HG03097 (cell line): ENCODE measurements around the gene EIF2B5.

Source experiments
- ATAC-seq: cut with Tn5 transposase; IDR thresholded peaks from one replicate; pipeline ENCODE4 v1.9.1; 2021; ENCODE audit not compliant: unreplicated experiment, low FRiP score

Gene EIF2B5

GRCh38 chr3:184172681-184173373 lies 37.7 kb downstream of the EIF2B5 start:
- no peak for ATAC-seq

- ATAC-seq, result no peak
Measured at GRCh38 chr3:184173374-184173722, 38.2 kb downstream of the EIF2B5 start.

GRCh38 chr3:184174284-184174645 lies 39.1 kb downstream of the EIF2B5 start:
- ATAC-seq, result no peak

- ATAC-seq, result peak; percentile 93
Measured at GRCh38 chr3:184174646-184175492, 39.7 kb downstream of the EIF2B5 start, which contains the start of gene AP2M1. Gene AP2M1 (plus strand): TSS chr3:184174855. CDS start chr3:184176994, 2,139 bp downstream.

GRCh38 chr3:184175506-184175905 lies 40.3 kb downstream of the EIF2B5 start:
- ATAC-seq, result no peak

GRCh38 chr3:184175981-184176376 lies 40.8 kb downstream of the EIF2B5 start:
- no peak for ATAC-seq

GRCh38 chr3:184176377-184177330 lies 41.5 kb downstream of the EIF2B5 start:
- ATAC-seq, result no peak

GRCh38 chr3:184177331-184177731 lies 42.2 kb downstream of the EIF2B5 start:
- no peak for ATAC-seq

- no peak for ATAC-seq
Measured at GRCh38 chr3:184177767-184178306, 42.7 kb downstream of the EIF2B5 start.

- ATAC-seq, result no peak
Measured at GRCh38 chr3:184178521-184179138, 43.5 kb downstream of the EIF2B5 start.

GRCh38 chr3:184180165-184180564 lies 45.0 kb downstream of the EIF2B5 start:
- no peak for ATAC-seq

GRCh38 chr3:184181596-184181995 lies 46.4 kb downstream of the EIF2B5 start:
- no peak for ATAC-seq

- no peak for ATAC-seq
Measured at GRCh38 chr3:184183679-184184078, 48.5 kb downstream of the EIF2B5 start.

GRCh38 chr3:184184546-184185230 lies 49.5 kb downstream of the EIF2B5 start:
- no peak for ATAC-seq

- peak; percentile 79 for ATAC-seq
Measured at GRCh38 chr3:184185461-184186183, 50.5 kb downstream of the EIF2B5 start.

GRCh38 chr3:184186184-184186901 lies 51.2 kb downstream of the EIF2B5 start, which contains the start of gene ABCF3:
Gene ABCF3 (plus strand): TSS chr3:184186199. CDS start chr3:184186208, 9 bp downstream.
- peak; percentile 2 for ATAC-seq

- ATAC-seq, result no peak
Measured at GRCh38 chr3:184186902-184187207, 51.7 kb downstream of the EIF2B5 start.

- no peak for ATAC-seq
Measured at GRCh38 chr3:184188080-184188479, 52.9 kb downstream of the EIF2B5 start.
